H1 (cell line): ENCODE measurements around the gene ERMARD. TPM values are rescaled to one million over a fixed set of nuclear protein-coding genes. Genes with fewer than 3 reads are reported as not detected.

Experiments
- CBX8 ChIP-seq: fragments of 300-800, 300-1000 bp; sonication (generic); IDR thresholded peaks from 2 replicates; pipeline ENCODE4 v1.7.1; 2016; ENCODE audit warnings: low read depth, low read length, borderline replicate concordance
- CHD7 ChIP-seq: fragments of 300-600 bp; sonication (generic); IDR thresholded peaks from 2 replicates; pipeline ENCODE4 v1.7.1; 2012; ENCODE audit warnings: low read length, moderate library complexity, mild to moderate bottlenecking, inconsistent platforms; ENCODE audit not compliant: insufficient replicate concordance
- SIRT6 ChIP-seq: IDR thresholded peaks from one replicate; pipeline ENCODE4 v1.7.1; 2012; ENCODE audit warnings: low read length, inconsistent platforms
- TBP ChIP-seq: IDR thresholded peaks from 2 replicates; pipeline ENCODE4 v1.6.1; 2011; ENCODE audit warnings: low read depth, low read length, improper control_type of control experiment
- polyA plus RNA-seq, 7 experiments: library from polyadenylated mRNA; depleted of rRNA in 3 of 7; stranded (reverse) in 5 of 7; unstranded in 2 of 7; fragments of >200 nt in 5 of 7; fragments of 200-250 nt in 2 of 7; gene quantifications; 1 replicate in 5 of 7; 2 replicates in 1 of 7; 4 replicates in 1 of 7; pipeline versions ENCODE4 v1.2.1 to v1.2.3, GENCODE V29; 2011 to 2013; ENCODE audit warnings: missing spikeins in 2 of 7, mixed read lengths in 2 of 7
- total RNA-seq: library from RNA; stranded (reverse); fragmentation: NEBNext Ultra II Directional; extraction: Animal tissue kit (Norgen Biotek cat#: 25700); gene quantifications from 2 replicates; pipeline ENCODE4 v1.2.1, GENCODE V29; 2021

ERMARD gene
- total and polyA plus RNA-seq, 2 of the 8 experiments (the other 6 are each of a cell fraction or from before 2014, with no cell fraction given), result 12.2 to 25.6 TPM

GRCh38 chr6:169729961-169730360, 21.5 kb upstream of the ERMARD start (continued):
- TF ChIP-seq CHD7 (no peak), SIRT6 (no peak), CBX8 (no peak), TBP (no peak)
